Measurements from ENCODE around the gene WDFY4. TPM values are rescaled to one million over a fixed set of nuclear protein-coding genes. Genes with fewer than 3 reads are reported as not detected.

WDFY4 gene
- polyA plus RNA-seq, 2 of the 4 experiments (the other 2 are of a cell fraction) = not detected

GRCh38 chr10:48844616-48845015 lies 159.9 kb downstream of the WDFY4 start:
- no peak for TF ChIP-seq E2F6 (IDR thresholded peaks at IDR 0.05; ENCODE audit: borderline replicate concordance, low read depth)
- no peak for TF ChIP-seq CEBPB (IDR thresholded peaks at IDR 0.05)
- no peak for TF ChIP-seq CTCF (IDR thresholded peaks at IDR 0.05)
- TF ChIP-seq FOSB (CRISPR knock-in tag; IDR thresholded peaks at IDR 0.05) = no peak
- no peak for TF ChIP-seq RARB (CRISPR knock-in tag; IDR thresholded peaks at IDR 0.05)
- Histone ChIP-seq H3K9me3 (no peaks in the 10 kb centered on the region), H3K4me2 (no peak overlapping the region), H3K27ac (no peak overlapping the region), H3K4me1 (no peaks in the 10 kb centered on the region), H3K4me3 (no peak overlapping the region)
- 16% methylated on average over 3 of the region's 3 CpGs for WGBS (ENCODE audit: missing lambda C conversion rate)
- DNase-seq (ENCODE audit: low read depth in 1 of 2, low spot score in 1 of 2) (no peak), FAIRE-seq (no peak), ATAC-seq (no peak)
- POLR2A ChIA-PET = no interaction called here
- CTCF ChIA-PET = interaction anchor here (0.9 kb wide), 1 partner anchor 13 kb away, joined by 5 read pairs; no protein-coding TSS in a partner anchor

GRCh38 chr10:48845512-48845911 lies 160.8 kb downstream of the WDFY4 start:
- no peak for FAIRE-seq
- CTCF ChIA-PET = interaction anchor here (0.9 kb wide), 1 partner anchor 14 kb away, joined by 5 read pairs; no protein-coding TSS in a partner anchor
- 21% methylated on average over 2 of the region's 2 CpGs for WGBS (ENCODE audit: missing lambda C conversion rate)

GRCh38 chr10:48847691-48848090 lies 163.0 kb downstream of the WDFY4 start:
- no peak overlapping the region for H3K27ac ChIP-seq
- no peak overlapping the region for H3K4me2 ChIP-seq
- WGBS (ENCODE audit: missing lambda C conversion rate) = 25% methylated on average over 5 of the region's 5 CpGs
- ChIA-PET CTCF (no interaction called here), POLR2A (no interaction called here)
- no peak overlapping the region for H3K4me3 ChIP-seq
- ATAC-seq = no peak
- DNase-seq (ENCODE audit: low read depth in 1 of 2, low spot score in 1 of 2) = no peak
- H3K9me3 ChIP-seq = no peaks in the 10 kb centered on the region
- no peak for FAIRE-seq
- no peak for TF ChIP-seq ATOH8 (CRISPR knock-in tag; IDR thresholded peaks at IDR 0.05; ENCODE audit: low read depth)
- TF ChIP-seq RARB (CRISPR knock-in tag; IDR thresholded peaks at IDR 0.05) = no peak
- no peak for TF ChIP-seq POLR2A (IDR thresholded peaks at IDR 0.05; ENCODE audit: low read length)
- no peak for TF ChIP-seq MAZ (IDR thresholded peaks at IDR 0.05; ENCODE audit: borderline replicate concordance, low read depth, low read length)
- TF ChIP-seq FOSL2 (IDR thresholded peaks at IDR 0.05) = no peak
- TF ChIP-seq FOSL2 (CRISPR knock-in tag; IDR thresholded peaks at IDR 0.05) = no peak
- no peak for TF ChIP-seq RFX5 (IDR thresholded peaks at IDR 0.05)
- no peak for TF ChIP-seq BHLHE40 (IDR thresholded peaks at IDR 0.05; ENCODE audit: low read depth, low read length)
- TF ChIP-seq HOXB5 (CRISPR knock-in tag; IDR thresholded peaks at IDR 0.05) = no peak
- TF ChIP-seq JUN (IDR thresholded peaks at IDR 0.05) = no peak
- no peaks in the 10 kb centered on the region for H3K4me1 ChIP-seq

More at GRCh38 chr10:48845512-48845911, 160.8 kb downstream of the WDFY4 start:
- TF ChIP-seq HDAC2 (IDR thresholded peaks at IDR 0.05) (no peak), HOXB5 (CRISPR knock-in tag; IDR thresholded peaks at IDR 0.05) (no peak), HOXB13 (CRISPR knock-in tag; IDR thresholded peaks at IDR 0.05; ENCODE audit: low read depth) (no peak), EHMT2 (IDR thresholded peaks at IDR 0.05; ENCODE audit: low read depth) (no peak), BCL3 (IDR thresholded peaks at IDR 0.05) (no peak), RFX5 (IDR thresholded peaks at IDR 0.05) (no peak), FOXS1 (CRISPR knock-in tag; IDR thresholded peaks at IDR 0.05) (no peak), JUNB (IDR thresholded peaks at IDR 0.05) (no peak), EP300 (IDR thresholded peaks at IDR 0.05) (no peak), CHD4 (IDR thresholded peaks at IDR 0.05; ENCODE audit: borderline replicate concordance) (no peak), PHF8 (IDR thresholded peaks at IDR 0.05; ENCODE audit: borderline replicate concordance, low read depth) (no peak), MAFK (IDR thresholded peaks at IDR 0.05; ENCODE audit: partially characterized antibody) (no peak), ZC3H11A (IDR thresholded peaks at IDR 0.05) (no peak), HES2 (IDR thresholded peaks at IDR 0.05) (no peak)
- ATAC-seq (no peak), DNase-seq (ENCODE audit: low read depth in 1 of 2, low spot score in 1 of 2) (no peak)
- H3K4me2 ChIP-seq = no peak overlapping the region
- H3K4me3 ChIP-seq = no peak overlapping the region
- H3K9me3 ChIP-seq = no peaks in the 10 kb centered on the region
- POLR2A ChIA-PET = no interaction called here
- H3K27ac ChIP-seq = no peak overlapping the region
- H3K4me1 ChIP-seq = no peaks in the 10 kb centered on the region
